Measurements from ENCODE around the gene RNF208. TPM values are rescaled to one million over a fixed set of nuclear protein-coding genes. Genes with fewer than 3 reads are reported as not detected.

RNF208 gene
- total RNA-seq, 1 donor from 2014 or later, result 7.3 TPM

GRCh38 chr9:137215196-137215986 is 6.6 kb downstream of the RNF208 start:
- ATAC-seq (no peak), DNase-seq (ENCODE audit: low spot score) (no peak)

- no peak for ATAC-seq
- DNase-seq (ENCODE audit: low spot score), result no peak
Observed at GRCh38 chr9:137214620-137215019, 7.4 kb downstream of the RNF208 start.

- DNase-seq (ENCODE audit: low spot score) (no peak), ATAC-seq (no peak)
Observed at GRCh38 chr9:137213160-137214060, 8.6 kb downstream of the RNF208 start.

GRCh38 chr9:137212520-137212919 is 9.5 kb downstream of the RNF208 start:
- no peak for DNase-seq (ENCODE audit: low spot score)
- no peak for ATAC-seq

GRCh38 chr9:137211532-137211931 is 10.5 kb downstream of the RNF208 start:
- no peak for ATAC-seq
- no peak for DNase-seq (ENCODE audit: low spot score)

- no peak for ATAC-seq
- DNase-seq (ENCODE audit: low spot score), result no peak
Observed at GRCh38 chr9:137206602-137207001, 15.4 kb downstream of the RNF208 start.

- ATAC-seq, result peak; percentile 57
- peak; percentile 94 for DNase-seq (ENCODE audit: low spot score)
Observed at GRCh38 chr9:137205126-137206069, 16.6 kb downstream of the RNF208 start, which contains the start of the genes NDOR1 and TMEM203. NDOR1 (plus strand) TSS chr9:137205700; CDS start chr9:137205778, 78 bp downstream. TMEM203 (minus strand) TSS chr9:137205648; CDS start chr9:137205414, 234 bp downstream.

- no peak for DNase-seq (ENCODE audit: low spot score)
Observed at GRCh38 chr9:137204731-137205125, 17.3 kb downstream of the RNF208 start.

GRCh38 chr9:137202966-137203365 is 19.1 kb downstream of the RNF208 start:
- ATAC-seq, result no peak
- no peak for DNase-seq (ENCODE audit: low spot score)

More at GRCh38 chr9:137204731-137205125, 17.3 kb downstream of the RNF208 start:
- ATAC-seq, result no peak

GRCh38 chr9:137201205-137201868 is 20.7 kb downstream of the RNF208 start:
- DNase-seq (ENCODE audit: low spot score), result no peak
- ATAC-seq, result no peak

- DNase-seq (ENCODE audit: low spot score), result peak; percentile 100
- peak; percentile 81 for ATAC-seq
Observed at GRCh38 chr9:137200311-137201204, 21.5 kb downstream of the RNF208 start, which contains the start of gene TPRN. TPRN (minus strand) TSS chr9:137200741; CDS start chr9:137200711, 30 bp downstream.

- no peak for ATAC-seq
- DNase-seq (ENCODE audit: low spot score), result no peak
Observed at GRCh38 chr9:137199411-137200121, 22.5 kb downstream of the RNF208 start.

- DNase-seq (ENCODE audit: low spot score) (no peak), ATAC-seq (no peak)
Observed at GRCh38 chr9:137198902-137199283, 23.1 kb downstream of the RNF208 start.

- DNase-seq (ENCODE audit: low spot score) (peak; percentile 76), ATAC-seq (peak; percentile 6)
Observed at GRCh38 chr9:137198051-137198901, 23.8 kb downstream of the RNF208 start.

GRCh38 chr9:137195525-137196220 is 26.4 kb downstream of the RNF208 start:
- peak; percentile 16 for ATAC-seq
- DNase-seq (ENCODE audit: low spot score), result no peak

GRCh38 chr9:137194909-137195308 is 27.1 kb downstream of the RNF208 start:
- DNase-seq (ENCODE audit: low spot score) (no peak), ATAC-seq (peak; percentile 27)

GRCh38 chr9:137194388-137194787 is 27.7 kb downstream of the RNF208 start:
- peak; percentile 71 for DNase-seq (ENCODE audit: low spot score)
- peak; percentile 27 for ATAC-seq

Data from left lobe of liver (tissue), 2 donors.